HEK293 (cell line): ENCODE results near the gene CYP1B1.
"Not testable (repeated sequence)": the region's sequence is repeated elsewhere in the genome, so short reads cannot be mapped to it uniquely, and the experiment has no call there.

ENCODE experiments used
- CTCF ChIA-PET: fragments of 350-600 bp; formaldehyde crosslinking; extraction: SDS; loops from one replicate; lab custom pipeline; 2021; ENCODE audit warnings: antibody characterized with exemption; lab: Yijun Ruan, JAX
- POLR2A ChIA-PET: fragments of 300-600 bp; formaldehyde crosslinking; extraction: SDS; loops from one replicate; lab custom pipeline; 2020; ENCODE audit warnings: antibody characterized with exemption, inconsistent platforms; lab: Yijun Ruan, JAX
- H3K27ac ChIP-seq: fragments of 200-500 bp; sonication (Bioruptor generic); 2 replicates; pipeline ENCODE4 v1.5.1; 2014; ENCODE audit warnings: low read depth, low read length, control low read depth, inconsistent platforms; ENCODE audit errors: extremely low read depth
- H3K36me3 ChIP-seq, 2 experiments: fragments of 200-500 bp in 1 of 2; sonication (Bioruptor generic) in 1 of 2; 1 replicate in 1 of 2; 2 replicates in 1 of 2; pipeline ENCODE4 v1.5.1; 2014 to 2017; ENCODE audit warnings: inconsistent platforms in 2 of 2, low read length in 2 of 2; ENCODE audit not compliant: control insufficient read depth in 2 of 2, insufficient read depth in 1 of 2
- H3K4me1 ChIP-seq: fragments of 200-500 bp; sonication (Bioruptor generic); 2 replicates; pipeline ENCODE4 v1.5.1; 2014; ENCODE audit warnings: mild to moderate bottlenecking, low read length, inconsistent platforms; ENCODE audit not compliant: control insufficient read depth, insufficient read depth
- H3K4me3 ChIP-seq: 2 replicates; pipeline ENCODE4 v1.5.1; 2011; ENCODE audit warnings: low read depth, mild to moderate bottlenecking, control low read depth, low read length, moderate library complexity
- H3K9me3 ChIP-seq: fragments of 200-500 bp; sonication (Bioruptor generic); 2 replicates; pipeline ENCODE4 v1.5.1; 2014; ENCODE audit warnings: low read depth, low read length, inconsistent platforms; ENCODE audit not compliant: control insufficient read depth, insufficient read depth
- KLF17 ChIP-seq: fragments of 450-650 bp; formaldehyde crosslinking; IDR thresholded peaks from 2 replicates; pipeline ENCODE4 v1.5.1; 2016; ENCODE audit warnings: missing biosample characterization, missing genetic modification characterization
- ZNF133 ChIP-seq: fragments of 450-650 bp; formaldehyde crosslinking; IDR thresholded peaks from 2 replicates; pipeline ENCODE4 v1.5.1; 2016; ENCODE audit warnings: missing biosample characterization, missing genetic modification characterization
- ZNF266 ChIP-seq: fragments of 450-650 bp; formaldehyde crosslinking; IDR thresholded peaks from 2 replicates; pipeline ENCODE4 v1.5.1; 2016; ENCODE audit warnings: missing biosample characterization, missing genetic modification characterization, low read depth
- ZNF610 ChIP-seq: fragments of 450-650 bp; formaldehyde crosslinking; IDR thresholded peaks from 2 replicates; pipeline ENCODE4 v1.5.1; 2016; ENCODE audit warnings: missing biosample characterization, missing genetic modification characterization, borderline replicate concordance
- ZNF654 ChIP-seq: fragments of 450-650 bp; formaldehyde crosslinking; IDR thresholded peaks from 2 replicates; pipeline ENCODE4 v1.5.1; 2016; ENCODE audit warnings: low read depth, missing biosample characterization, missing genetic modification characterization
- ZNF791 ChIP-seq: fragments of 450-650 bp; formaldehyde crosslinking; IDR thresholded peaks from 2 replicates; pipeline ENCODE4 v1.5.1; 2016; ENCODE audit warnings: missing biosample characterization, missing genetic modification characterization
- ZSCAN30 ChIP-seq: fragments of 450-650 bp; IDR thresholded peaks from 2 replicates; pipeline ENCODE4 v1.5.1; 2018; ENCODE audit warnings: missing biosample characterization, mild to moderate bottlenecking, missing genetic modification characterization, moderate library complexity

Gene CYP1B1

GRCh38 chr2:38026846-38027245, 49.1 kb downstream of the CYP1B1 start (continued):
- TF ChIP-seq KLF17 (tag by site-specific recombination) (no peak), ZNF266 (no peak), ZSCAN30 (tag by site-specific recombination) (no peak), ZNF133 (tag by site-specific recombination) (no peak)

- POLR2A ChIA-PET, result no interaction called here
Measured at GRCh38 chr2:38021589-38021988, 54.4 kb downstream of the CYP1B1 start.

GRCh38 chr2:38020359-38021069, 55.4 kb downstream of the CYP1B1 start:
- H3K4me1 ChIP-seq, H3K27ac ChIP-seq, POLR2A ChIA-PET, H3K4me3 ChIP-seq, H3K36me3 ChIP-seq, H3K9me3 ChIP-seq: not testable (repeated sequence)
- CTCF ChIA-PET, result interaction anchor here (0.7 kb wide), 2 partner anchors 9 to 86 kb away, joined by 4 to 5 read pairs; no protein-coding TSS in a partner anchor

More at GRCh38 chr2:38021589-38021988, 54.4 kb downstream of the CYP1B1 start:
- CTCF ChIA-PET, result no interaction called here
- H3K27ac ChIP-seq, result no peak overlapping the region
- H3K4me3 ChIP-seq, result no peak overlapping the region
- H3K36me3 ChIP-seq, result no peaks in the 10 kb centered on the region
- no peaks in the 10 kb centered on the region for H3K9me3 ChIP-seq
- peak; percentile 96 for TF ChIP-seq ZNF610 (tag by site-specific recombination)
- TF ChIP-seq ZNF654 (tag by site-specific recombination), result no peak
- no peaks in the 10 kb centered on the region for H3K4me1 ChIP-seq

GRCh38 chr2:38017836-38018235, 58.1 kb downstream of the CYP1B1 start:
- H3K9me3 ChIP-seq, result no peaks in the 10 kb centered on the region
- ChIA-PET POLR2A (no interaction called here), CTCF (no interaction called here)
- H3K4me3 ChIP-seq, result no peak overlapping the region
- peaks cover 21% of the 10 kb centered on the region for H3K4me1 ChIP-seq
- no peak overlapping the region for H3K27ac ChIP-seq
- no peaks in the 10 kb centered on the region for H3K36me3 ChIP-seq
- no peak for TF ChIP-seq ZNF791 (tag by site-specific recombination)
